Sigmoid colon (tissue), 7 donors: ENCODE data around the gene KSR1. TPM values are rescaled to one million over a fixed set of nuclear protein-coding genes. Genes with fewer than 3 reads are reported as not detected.

Experiments
- DNase-seq: peaks from one replicate; pipeline ENCODE4 v3.0.0-alpha.2; 2019
- H3K27ac ChIP-seq, 4 donors: fragments of 200-600 bp; sonication (generic); one replicate each; pipeline ENCODE4 v1.5.1; 2016 to 2019; ENCODE audit warnings: mild to moderate bottlenecking in 1 of 4
- H3K27me3 ChIP-seq, 3 donors: fragments of 200-600 bp; sonication (generic); one replicate each; pipeline ENCODE4 v1.5.1; 2019; ENCODE audit warnings: mild to moderate bottlenecking in 1 of 3
- H3K36me3 ChIP-seq, 4 donors: fragments of 200-600 bp; sonication (generic); one replicate each; pipeline ENCODE4 v1.5.1; 2016 to 2019
- H3K4me1 ChIP-seq, 4 donors: fragments of 200-600 bp; sonication (generic); one replicate each; pipeline ENCODE4 v1.5.1; 2017 to 2019
- H3K4me3 ChIP-seq, 4 donors: fragments of 200-600 bp; sonication (generic); one replicate each; pipeline ENCODE4 v1.5.1; 2017 to 2019; ENCODE audit warnings: mild to moderate bottlenecking in 2 of 4, moderate library complexity in 1 of 4
- H3K9me3 ChIP-seq, 4 donors: fragments of 200-600 bp in 3 of 4; sonication (generic) in 3 of 4; one replicate each; pipeline versions ENCODE4 v1.5.1 to v1.6.1; 2013 to 2019
- EP300 ChIP-seq, 4 donors: sonication (generic); formaldehyde crosslinking; IDR thresholded peaks; one replicate each; pipeline ENCODE4 v1.6.1; 2017; ENCODE audit warnings: antibody characterized with exemption in 4 of 4
- POLR2A ChIP-seq, 2 donors: fragments of 450-650 bp; IDR thresholded peaks; one replicate each; pipeline ENCODE4 v1.6.1; 2016; ENCODE audit warnings: antibody characterized with exemption in 2 of 2, mild to moderate bottlenecking in 2 of 2, moderate library complexity in 2 of 2
- POLR2AphosphoS5 ChIP-seq, 4 donors: sonication (generic); formaldehyde crosslinking; IDR thresholded peaks; one replicate each; pipeline ENCODE4 v1.6.1; 2017; ENCODE audit warnings: antibody characterized with exemption in 4 of 4
- WGBS, 2 donors: extraction: QIAGEN DNeasy Blood & Tissue Kit; methylation state at CpG; one replicate each; pipeline ENCODE4 v1.1.7; 2013; 5-methylcytosine and 5-hydroxymethylcytosine counted together
- intact Hi-C: fragments of 100-400 bp; cut with DNase I; formaldehyde crosslinking; loops from one replicate; pipeline ENCODE4 v1.15.1; 2023
- polyA plus RNA-seq, 3 donors: library from polyadenylated mRNA; stranded (reverse); fragments of 200-250 nt; gene quantifications; one replicate each; pipeline ENCODE4 v1.2.3, GENCODE V29; 2013
- total RNA-seq, 4 donors: library from RNA; depleted of rRNA; stranded (reverse); fragments of >200 nt; gene quantifications; one replicate each; pipeline ENCODE4 v1.1.0, GENCODE V29; 2016
- TF ChIP-seq, protein P1 (sequence below), 4 experiments: fragments of 450-650 bp in 3 of 4; fragments of 200-600 bp in 1 of 4; IDR thresholded peaks; one replicate each; pipeline ENCODE4 v1.5.1; 2016 to 2019; ENCODE audit warnings: antibody characterized with exemption in 4 of 4, mild to moderate bottlenecking in 3 of 4, moderate library complexity in 2 of 4
- donor health status: healthy with polysubstance abuse.
- donor health status: Bipolar disorder and iron deficiency.
- donor health status: healthy.

The KSR1 gene
- total and polyA plus RNA-seq, 7 donors: 4.2 to 25.8 (median 18.2) TPM

DNA sequence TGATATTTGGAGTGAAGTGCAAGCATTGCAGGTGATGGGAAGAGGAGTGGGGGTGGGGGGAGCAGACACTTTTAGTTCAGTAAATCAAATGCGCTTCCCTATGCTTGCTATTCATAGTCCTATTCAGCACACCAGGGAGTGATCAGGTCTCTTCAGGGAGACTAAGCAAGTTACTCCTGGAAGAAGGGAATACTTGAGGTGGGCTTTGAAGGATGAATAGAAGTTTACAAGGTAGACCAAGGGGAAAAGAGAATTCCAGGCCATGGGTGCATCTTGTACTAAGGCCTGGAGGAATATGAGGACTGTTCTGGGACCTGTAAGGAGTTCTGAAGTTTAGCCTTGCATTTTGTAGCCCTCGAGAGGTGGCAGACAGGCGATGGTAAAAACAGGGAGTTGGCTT is 134.6 kb downstream of the KSR1 start:
- Histone ChIP-seq H3K4me1 (peaks cover 0 to 4% (median 0%) of the 10 kb centered on the region in 4 donors), H3K27me3 (no peaks in the 10 kb centered on the region), H3K27ac (no peak overlapping the region), H3K4me3 (no peak overlapping the region), H3K9me3 (no peaks in the 10 kb centered on the region), H3K36me3 (peaks cover 0 to 28% (median 4%) of the 10 kb centered on the region in 4 donors)
- intact Hi-C loops: no loop called here
- TF ChIP-seq POLR2AphosphoS5 (IDR thresholded peaks at IDR 0.05) (no peak), POLR2A (IDR thresholded peaks at IDR 0.05) (no peak), EP300 (IDR thresholded peaks at IDR 0.05) (no peak)
- TF ChIP-seq, protein P1, sequence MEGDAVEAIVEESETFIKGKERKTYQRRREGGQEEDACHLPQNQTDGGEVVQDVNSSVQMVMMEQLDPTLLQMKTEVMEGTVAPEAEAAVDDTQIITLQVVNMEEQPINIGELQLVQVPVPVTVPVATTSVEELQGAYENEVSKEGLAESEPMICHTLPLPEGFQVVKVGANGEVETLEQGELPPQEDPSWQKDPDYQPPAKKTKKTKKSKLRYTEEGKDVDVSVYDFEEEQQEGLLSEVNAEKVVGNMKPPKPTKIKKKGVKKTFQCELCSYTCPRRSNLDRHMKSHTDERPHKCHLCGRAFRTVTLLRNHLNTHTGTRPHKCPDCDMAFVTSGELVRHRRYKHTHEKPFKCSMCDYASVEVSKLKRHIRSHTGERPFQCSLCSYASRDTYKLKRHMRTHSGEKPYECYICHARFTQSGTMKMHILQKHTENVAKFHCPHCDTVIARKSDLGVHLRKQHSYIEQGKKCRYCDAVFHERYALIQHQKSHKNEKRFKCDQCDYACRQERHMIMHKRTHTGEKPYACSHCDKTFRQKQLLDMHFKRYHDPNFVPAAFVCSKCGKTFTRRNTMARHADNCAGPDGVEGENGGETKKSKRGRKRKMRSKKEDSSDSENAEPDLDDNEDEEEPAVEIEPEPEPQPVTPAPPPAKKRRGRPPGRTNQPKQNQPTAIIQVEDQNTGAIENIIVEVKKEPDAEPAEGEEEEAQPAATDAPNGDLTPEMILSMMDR (IDR thresholded peaks at IDR 0.05): no peak
- 98 to 100% methylated on average over 3 of the region's 3 CpGs for WGBS, 2 donors
- no peak for DNase-seq

DNA sequence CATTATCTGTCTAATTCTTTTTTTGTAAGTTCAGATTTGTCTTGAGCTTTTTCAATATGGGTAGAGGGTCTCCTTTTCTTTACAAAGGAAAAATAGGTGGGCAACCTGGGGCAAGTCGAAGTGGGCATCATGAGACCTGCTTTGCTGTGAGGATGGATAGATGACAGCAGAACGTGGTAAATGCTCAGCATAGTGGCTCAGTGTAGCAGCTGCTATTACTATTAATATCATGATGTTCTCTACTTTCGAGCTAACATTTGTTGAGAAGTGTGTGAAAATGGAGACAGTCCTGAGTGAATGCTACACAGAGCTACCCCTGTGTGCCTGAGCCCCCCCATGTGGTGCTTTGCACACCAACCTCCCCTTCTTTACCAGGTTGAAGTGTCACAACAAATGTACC is 135.7 kb downstream of the KSR1 start:
- TF ChIP-seq POLR2A (IDR thresholded peaks at IDR 0.05) (no peak), POLR2AphosphoS5 (IDR thresholded peaks at IDR 0.05) (no peak), EP300 (IDR thresholded peaks at IDR 0.05) (no peak)
- TF ChIP-seq, protein P1 (IDR thresholded peaks at IDR 0.05): no peak
- no peaks in the 10 kb centered on the region for H3K27me3 ChIP-seq
- peaks cover 0 to 28% (median 4%) of the 10 kb centered on the region in 4 donors for H3K36me3 ChIP-seq
- no peaks in the 10 kb centered on the region for H3K9me3 ChIP-seq
- no peak overlapping the region for H3K27ac ChIP-seq
- intact Hi-C loops: no loop called here
- WGBS, 2 donors: 87 to 93% methylated on average over 3 of the region's 3 CpGs
- no peak for DNase-seq
- H3K4me1 ChIP-seq: peaks cover 0 to 15% (median 1%) of the 10 kb centered on the region in 4 donors
- H3K4me3 ChIP-seq: no peak overlapping the region

DNA sequence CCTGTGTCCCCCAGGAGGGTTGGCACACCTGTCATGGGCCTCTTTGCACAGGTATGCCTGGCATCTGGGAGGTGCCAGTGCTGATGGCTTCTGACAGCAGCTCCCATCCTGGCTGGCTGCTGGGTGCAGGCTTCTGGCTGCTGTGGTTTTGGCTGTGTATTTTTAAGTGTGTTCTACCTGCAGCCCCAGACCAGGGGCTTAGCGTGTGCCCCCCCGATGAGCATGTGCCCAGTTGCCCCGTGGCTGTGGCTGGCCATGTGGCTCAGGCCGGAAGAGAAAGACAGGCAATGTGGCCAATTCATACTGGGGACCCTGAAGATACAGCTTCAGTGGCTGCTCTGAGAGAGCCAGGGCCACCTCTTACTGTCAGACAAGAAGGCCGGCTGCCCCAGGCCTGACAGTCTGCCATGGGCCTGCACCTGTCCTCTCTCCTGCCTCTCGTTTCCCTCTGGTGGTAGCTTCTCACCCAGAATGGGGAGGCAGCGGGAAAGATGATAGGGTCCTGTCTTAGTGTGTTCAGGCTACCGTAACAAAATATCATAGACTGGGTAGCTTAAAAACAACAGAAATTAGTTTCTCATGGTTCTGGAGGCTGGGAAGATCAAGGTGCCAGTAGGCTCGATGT is 137.1 kb downstream of the KSR1 start:
- Histone ChIP-seq H3K4me1 (peaks cover 0 to 16% (median 1%) of the 10 kb centered on the region in 4 donors), H3K36me3 (peaks cover 0 to 30% (median 4%) of the 10 kb centered on the region in 4 donors), H3K27me3 (no peaks in the 10 kb centered on the region), H3K9me3 (no peaks in the 10 kb centered on the region), H3K4me3 (no peak overlapping the region), H3K27ac (no peak overlapping the region)
- intact Hi-C loops: no loop called here
- DNase-seq: no peak
- 93 to 94% methylated on average over 9 of the region's 9 CpGs for WGBS, 2 donors
- TF ChIP-seq POLR2A (IDR thresholded peaks at IDR 0.05): no peak
- no peak for TF ChIP-seq EP300 (IDR thresholded peaks at IDR 0.05)
- TF ChIP-seq, protein P1 (IDR thresholded peaks at IDR 0.05): no peak
- TF ChIP-seq POLR2AphosphoS5 (IDR thresholded peaks at IDR 0.05): no peak

DNA sequence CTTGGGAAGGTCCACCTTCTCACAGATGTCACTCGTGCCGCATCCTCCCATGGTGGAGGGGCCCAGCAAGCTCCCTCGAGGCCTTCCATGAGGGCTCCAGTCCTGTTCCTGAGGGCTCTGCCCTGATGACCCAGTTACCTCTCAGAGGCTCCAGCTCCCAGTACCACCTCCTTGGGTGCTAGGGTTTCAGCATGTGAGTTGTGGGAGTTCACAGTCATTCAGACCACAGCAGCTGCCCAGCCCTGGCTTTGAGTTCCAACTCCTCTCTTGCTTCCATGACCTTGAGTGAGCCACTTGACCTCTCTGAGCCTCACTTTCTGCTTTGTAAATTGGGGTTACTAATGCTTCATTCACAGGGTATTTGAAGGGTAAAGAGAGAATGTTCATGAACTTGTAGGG is 137.6 kb downstream of the KSR1 start:
- WGBS, 2 donors: 93 to 98% methylated on average over 3 of the region's 3 CpGs
- Histone ChIP-seq H3K27ac (no peak overlapping the region), H3K4me1 (peaks cover 0 to 16% (median 1%) of the 10 kb centered on the region in 4 donors), H3K9me3 (no peaks in the 10 kb centered on the region), H3K27me3 (no peaks in the 10 kb centered on the region), H3K4me3 (no peak overlapping the region), H3K36me3 (peaks cover 0 to 30% (median 4%) of the 10 kb centered on the region in 4 donors)
- no peak for DNase-seq
- no peak for TF ChIP-seq POLR2A (IDR thresholded peaks at IDR 0.05)
- TF ChIP-seq, protein P1 (IDR thresholded peaks at IDR 0.05): no peak
- TF ChIP-seq POLR2AphosphoS5 (IDR thresholded peaks at IDR 0.05): no peak
- TF ChIP-seq EP300 (IDR thresholded peaks at IDR 0.05): no peak
- intact Hi-C loops: no loop called here
